AG04450 (cell line): ENCODE results near the gene DIAPH3. TPM values are rescaled to one million over a fixed set of nuclear protein-coding genes. Genes with fewer than 3 reads are reported as not detected.

ENCODE experiments used
- CTCF ChIA-PET: fragments of 300-600, 350-600 bp; formaldehyde crosslinking; extraction: SDS; loops from one replicate; lab custom pipeline; 2022; ENCODE audit warnings: antibody characterized with exemption, inconsistent platforms; lab: Charles Lee
- POLR2A ChIA-PET: fragments of 350-600 bp; formaldehyde crosslinking; extraction: SDS; loops from one replicate; lab custom pipeline; 2021; ENCODE audit warnings: antibody characterized with exemption, inconsistent platforms; lab: Yijun Ruan, JAX
- DNase-seq: peaks from one replicate; pipeline ENCODE4 v3.0.0-alpha.2; 2011; ENCODE audit warnings: low read depth, low spot score
- H3K27ac ChIP-seq: one replicate; pipeline ENCODE4 v1.5.1; 2012; ENCODE audit warnings: low read depth, low read length, control low read depth
- H3K27me3 ChIP-seq: one replicate; pipeline ENCODE4 v1.6.0; 2012; ENCODE audit warnings: low read length; ENCODE audit not compliant: control insufficient read depth, insufficient read depth
- H3K4me3 ChIP-seq: 2 replicates; pipeline ENCODE4 v1.5.1; 2011; ENCODE audit warnings: mild to moderate bottlenecking, low read depth, low read length, control low read depth
- H3K9me3 ChIP-seq: 2 replicates; pipeline ENCODE4 v1.5.1; 2012; ENCODE audit warnings: low read length; ENCODE audit not compliant: control insufficient read depth, insufficient read depth
- CTCF ChIP-seq: IDR thresholded peaks from 2 replicates; pipeline ENCODE4 v1.5.1; 2011; ENCODE audit warnings: low read depth, low read length, control low read depth, inconsistent platforms
- polyA plus RNA-seq: library from polyadenylated mRNA; depleted of rRNA; stranded (reverse); fragments of >200 nt; gene quantifications from 2 replicates; pipeline ENCODE4 v1.2.3, GENCODE V29; 2011

The DIAPH3 gene
- polyA plus RNA-seq, 1 experiment = 11.7 TPM

GRCh38 chr13:59641817-59642216 is 521.9 kb downstream of the DIAPH3 start:
- no peaks in the 10 kb centered on the region for H3K9me3 ChIP-seq
- ChIA-PET CTCF (no interaction called here), POLR2A (no interaction called here)
- no peak for DNase-seq
- no peak overlapping the region for H3K4me3 ChIP-seq
- no peak for TF ChIP-seq CTCF
- H3K27me3 ChIP-seq = peaks cover 7% of the 10 kb centered on the region
- no peak overlapping the region for H3K27ac ChIP-seq

GRCh38 chr13:59641261-59641660 is 522.5 kb downstream of the DIAPH3 start:
- Histone ChIP-seq H3K4me3 (no peak overlapping the region), H3K27me3 (peaks cover 7% of the 10 kb centered on the region), H3K9me3 (no peaks in the 10 kb centered on the region), H3K27ac (no peak overlapping the region)
- ChIA-PET CTCF (no interaction called here), POLR2A (no interaction called here)
- TF ChIP-seq CTCF = no peak
- no peak for DNase-seq

GRCh38 chr13:59638404-59638803 is 525.3 kb downstream of the DIAPH3 start:
- peaks cover 7% of the 10 kb centered on the region for H3K27me3 ChIP-seq
- DNase-seq = no peak
- ChIA-PET POLR2A (no interaction called here), CTCF (no interaction called here)
- H3K27ac ChIP-seq = no peak overlapping the region
- no peak for TF ChIP-seq CTCF
- no peak overlapping the region for H3K4me3 ChIP-seq
- H3K9me3 ChIP-seq = no peaks in the 10 kb centered on the region

GRCh38 chr13:59635589-59635988 is 528.1 kb downstream of the DIAPH3 start:
- no peak overlapping the region for H3K4me3 ChIP-seq
- DNase-seq = no peak
- no peaks in the 10 kb centered on the region for H3K9me3 ChIP-seq
- ChIA-PET CTCF (no interaction called here), POLR2A (no interaction called here)
- H3K27me3 ChIP-seq = peaks cover 7% of the 10 kb centered on the region
- H3K27ac ChIP-seq = no peak overlapping the region
- TF ChIP-seq CTCF = no peak

GRCh38 chr13:59633290-59633689 is 530.4 kb downstream of the DIAPH3 start:
- Histone ChIP-seq H3K27ac (no peak overlapping the region), H3K4me3 (no peak overlapping the region), H3K27me3 (peaks cover 6% of the 10 kb centered on the region), H3K9me3 (no peaks in the 10 kb centered on the region)
- no peak for DNase-seq
- ChIA-PET CTCF (no interaction called here), POLR2A (no interaction called here)
- no peak for TF ChIP-seq CTCF
